Measurements from ENCODE around the gene RFX3.

DNA sequence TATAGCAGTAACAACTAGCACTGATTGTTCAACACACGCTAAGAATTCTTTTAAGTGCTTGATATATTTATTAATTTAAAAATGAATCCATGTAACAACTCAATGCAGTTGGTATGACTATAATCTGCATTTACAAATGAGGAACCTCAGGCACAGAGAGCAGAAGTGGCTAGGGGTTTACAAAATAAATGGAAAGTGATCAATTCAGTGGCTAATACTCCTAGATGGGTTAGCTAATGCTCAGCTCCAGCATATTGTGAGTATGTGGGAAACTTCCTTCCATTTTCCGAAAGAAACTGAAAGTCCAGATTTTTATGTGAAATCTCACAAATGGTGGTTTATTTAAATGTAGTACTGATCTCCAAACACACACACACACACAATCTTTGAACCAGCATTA is 128.0 kb downstream of the RFX3 start:
- TF ChIP-seq POLR2A (IDR thresholded peaks at IDR 0.05) (no peak), CTCF (IDR thresholded peaks at IDR 0.05) (no peak)

Data from adrenal gland (tissue), 5 donors.